GM20431 (cell line): ENCODE results near the gene MBD5.

Source experiments
- in situ Hi-C: fragments of 300-500 bp; cut with MseI, MboI; formaldehyde crosslinking; loops from one replicate; pipeline ENCODE4 v1.15.0; 2020; ENCODE audit warnings: low sequenced_read_pairs; ENCODE audit not compliant: unreplicated experiment

MBD5 gene

DNA sequence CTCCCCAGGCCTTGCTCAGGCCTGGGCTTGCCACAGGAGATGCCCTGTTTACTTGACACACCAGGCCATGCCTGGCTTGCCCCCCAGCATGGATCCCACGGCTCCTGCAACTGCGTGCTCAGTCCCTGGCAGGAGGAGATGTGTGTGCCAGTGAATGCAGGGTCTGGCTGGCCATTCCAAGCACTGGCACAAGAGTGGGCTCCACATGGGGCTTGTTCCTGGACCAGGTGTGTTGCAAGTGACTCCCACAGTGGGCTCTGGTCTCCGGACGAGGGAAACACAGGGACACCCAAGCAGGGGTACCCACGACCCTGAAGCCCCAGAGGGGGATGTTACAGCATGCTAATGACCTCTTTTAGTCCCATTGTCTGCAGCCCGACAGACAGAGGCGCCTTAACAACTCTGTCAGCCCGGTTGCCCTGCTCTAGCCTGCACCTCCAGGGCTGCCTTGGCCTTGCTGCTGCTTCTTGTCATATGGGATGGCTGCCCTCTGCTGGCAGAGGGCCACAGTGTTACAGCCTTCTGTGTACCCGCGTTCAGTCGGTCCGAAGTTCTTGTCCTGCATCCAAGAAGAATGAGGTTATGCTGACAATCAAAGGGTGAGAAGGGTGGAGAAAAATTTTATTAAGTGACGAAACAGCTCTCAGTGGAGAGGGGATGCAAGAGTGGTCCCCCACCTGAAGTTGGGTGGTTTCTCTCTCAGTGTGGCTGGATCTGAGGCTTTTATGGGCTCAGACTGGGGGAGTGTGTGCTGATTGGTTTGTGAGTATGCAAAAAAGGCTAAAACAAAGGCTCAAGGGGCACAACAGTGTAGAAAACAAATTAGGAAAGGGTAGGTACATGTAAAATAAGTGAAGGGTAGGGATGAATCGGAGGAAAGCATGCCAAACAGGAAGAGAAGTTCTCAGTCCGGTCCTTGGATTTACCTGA, 180.4 kb downstream of the MBD5 start:
- in situ Hi-C loops: no loop called here

DNA sequence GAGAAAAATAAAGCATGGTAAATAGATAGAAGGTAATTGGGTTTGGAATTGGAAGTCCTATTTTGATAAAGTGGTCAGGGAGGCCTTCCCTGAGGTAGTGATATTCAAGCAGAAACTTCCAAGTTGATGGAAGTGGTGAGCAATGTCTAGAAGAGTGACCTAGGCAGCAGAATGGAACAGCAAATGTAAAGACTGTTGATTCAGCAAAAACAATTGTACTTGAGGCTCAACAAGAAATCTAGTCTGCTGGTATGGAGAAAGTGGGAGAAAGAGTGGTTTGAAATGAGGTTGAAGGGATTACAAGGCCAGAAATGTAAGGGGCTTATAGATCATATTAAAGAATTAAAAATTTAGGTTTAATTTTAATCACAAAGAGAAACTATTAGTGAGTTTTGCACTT, 181.3 kb downstream of the MBD5 start:
- in situ Hi-C loops: no loop called here

DNA sequence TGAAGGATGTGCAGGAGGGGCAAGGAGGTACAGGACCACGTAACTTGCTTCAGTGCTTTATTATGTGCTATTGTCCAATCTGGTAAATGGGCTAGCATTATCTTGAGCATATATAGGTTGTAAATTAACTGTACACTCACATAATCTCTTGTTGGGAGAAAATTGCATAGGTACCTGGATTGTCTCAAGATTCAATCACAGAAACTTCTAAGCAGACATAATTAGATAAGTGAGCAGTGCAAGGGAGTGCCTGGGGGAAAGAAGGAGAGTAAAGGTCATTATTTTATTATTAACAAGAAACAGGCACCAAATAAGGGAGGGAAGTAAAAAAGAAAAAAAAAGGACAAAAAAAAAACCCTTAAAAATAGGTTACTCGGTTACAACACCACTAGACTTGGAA, 186.2 kb downstream of the MBD5 start:
- in situ Hi-C loops: no loop called here

DNA sequence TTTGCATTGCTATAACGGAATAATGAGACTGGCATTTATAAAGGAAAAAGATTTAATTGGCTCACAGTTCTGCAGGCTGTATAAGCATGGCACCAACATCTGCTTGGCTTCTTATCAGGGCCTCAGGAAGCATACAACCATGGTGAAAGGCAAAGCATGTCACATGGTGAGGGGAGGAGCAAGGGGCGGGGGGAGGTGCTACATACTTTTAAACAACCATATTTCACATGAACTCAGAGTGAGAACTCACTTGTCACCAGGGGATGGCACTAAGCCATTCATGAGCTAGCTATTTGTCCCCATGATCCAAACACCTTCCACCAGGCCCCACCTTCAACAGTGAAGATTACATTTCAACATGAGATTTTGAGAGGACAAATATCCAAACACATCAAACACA, 188.7 kb downstream of the MBD5 start:
- in situ Hi-C loops: no loop called here

DNA sequence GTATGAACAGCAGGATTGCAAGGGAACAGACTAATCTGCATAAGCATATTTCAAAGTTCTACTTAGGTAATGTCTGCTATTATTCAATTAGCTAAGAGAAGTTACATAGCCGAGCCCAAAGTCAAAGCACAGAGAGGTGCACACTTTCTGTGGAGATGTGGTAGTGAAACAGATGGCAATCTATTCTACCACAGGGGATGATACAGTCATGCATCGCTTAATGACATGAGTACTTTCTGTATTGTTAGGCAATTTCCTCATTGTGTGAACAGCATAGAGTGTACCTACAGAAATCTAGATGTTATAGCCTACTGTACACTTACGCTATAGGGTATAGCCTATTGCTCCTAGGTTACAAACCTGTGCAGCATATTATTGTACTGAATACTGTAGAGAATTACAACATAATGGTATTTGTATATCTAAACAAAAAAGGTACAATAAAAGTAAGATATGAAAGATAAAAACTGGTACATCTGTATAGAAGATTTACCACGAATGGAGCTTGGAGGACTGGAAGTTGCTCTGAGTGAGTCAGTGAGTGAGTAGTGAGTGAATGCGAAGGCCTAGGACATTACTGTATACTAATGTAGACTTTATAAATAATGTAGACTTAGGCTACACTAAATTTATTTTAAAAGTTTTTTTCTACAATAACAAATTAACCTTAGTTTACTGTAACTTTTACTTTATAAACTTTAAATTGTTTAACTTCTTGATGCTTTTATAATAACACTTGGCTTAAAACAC, 197.6 kb downstream of the MBD5 start:
- in situ Hi-C loops: no loop called here

DNA sequence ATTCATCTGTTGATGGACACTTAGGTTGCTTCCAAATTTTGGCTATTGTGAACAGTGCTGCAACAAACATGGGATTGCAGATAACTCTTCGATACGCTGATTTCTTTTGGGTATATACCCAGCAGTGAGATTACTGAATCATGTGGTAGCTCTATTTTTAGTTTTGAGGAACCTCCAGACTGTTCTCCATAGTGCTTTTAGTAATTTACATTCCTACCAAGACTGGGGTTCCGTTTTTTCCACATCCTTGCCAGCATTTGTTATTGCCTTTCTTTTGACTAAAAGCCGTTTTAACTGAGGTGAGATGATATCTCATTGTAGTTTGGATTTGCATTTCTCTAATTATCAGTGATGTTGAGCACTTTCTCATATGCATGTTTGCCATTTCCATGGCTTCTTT, 200.3 kb downstream of the MBD5 start:
- in situ Hi-C loops: no loop called here

DNA sequence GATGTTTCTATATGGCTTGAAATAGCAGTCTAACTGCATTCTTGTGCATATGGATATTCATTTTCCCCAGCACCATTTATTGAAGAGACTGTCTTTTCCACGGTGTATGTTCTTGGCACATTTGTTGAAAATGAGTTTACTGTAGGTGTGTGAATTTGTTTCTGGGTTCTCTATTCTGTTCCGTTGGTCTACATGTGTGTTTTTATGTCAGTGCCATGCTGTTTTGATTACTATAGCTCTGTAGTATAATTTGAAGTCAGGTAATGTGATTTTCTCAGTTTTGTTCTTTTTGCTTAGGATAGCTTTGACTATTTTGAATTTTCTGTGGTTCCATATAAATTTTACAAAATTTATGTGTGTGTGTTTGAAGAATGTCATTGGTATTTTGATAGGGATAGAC, 201.0 kb downstream of the MBD5 start:
- in situ Hi-C loops: no loop called here

DNA sequence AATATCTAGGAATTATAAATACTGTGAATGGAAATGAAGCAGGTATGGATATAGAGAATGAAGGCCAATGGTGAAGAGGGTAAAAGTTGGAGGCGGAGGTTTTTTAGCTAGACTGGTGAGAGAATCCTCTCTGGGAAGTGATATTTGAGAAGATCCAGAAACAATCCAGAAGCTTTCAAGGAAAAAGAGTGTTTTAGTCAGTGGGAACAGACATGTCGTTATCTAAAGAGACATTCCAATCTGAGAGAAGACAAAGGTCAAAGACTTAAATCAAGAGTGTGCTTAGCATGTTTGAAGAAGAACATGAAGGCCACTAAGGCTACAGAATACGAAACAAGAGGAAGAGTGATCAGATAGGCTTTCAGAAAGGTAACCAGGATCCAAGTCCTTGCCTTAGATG, 211.0 kb downstream of the MBD5 start:
- in situ Hi-C loops: no loop called here

DNA sequence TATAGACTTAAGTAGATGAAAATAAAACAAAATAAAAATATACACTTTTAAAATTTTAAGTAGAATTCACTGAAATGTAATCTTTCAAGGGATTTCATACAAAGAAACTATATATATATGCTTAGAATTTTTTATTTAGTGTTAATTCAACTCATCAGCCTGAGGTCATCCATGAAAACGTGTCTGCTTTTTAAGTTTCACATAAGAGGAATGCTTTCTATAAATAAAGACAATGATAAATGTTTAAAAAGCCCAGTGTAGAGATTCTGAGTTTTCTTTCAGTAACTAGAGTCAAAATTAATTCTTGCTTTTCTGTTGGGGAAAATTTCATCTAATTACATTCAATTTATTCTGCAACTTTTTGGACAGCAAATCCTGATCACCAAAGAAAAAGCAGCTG, 213.3 kb downstream of the MBD5 start:
- in situ Hi-C loops: no loop called here

DNA sequence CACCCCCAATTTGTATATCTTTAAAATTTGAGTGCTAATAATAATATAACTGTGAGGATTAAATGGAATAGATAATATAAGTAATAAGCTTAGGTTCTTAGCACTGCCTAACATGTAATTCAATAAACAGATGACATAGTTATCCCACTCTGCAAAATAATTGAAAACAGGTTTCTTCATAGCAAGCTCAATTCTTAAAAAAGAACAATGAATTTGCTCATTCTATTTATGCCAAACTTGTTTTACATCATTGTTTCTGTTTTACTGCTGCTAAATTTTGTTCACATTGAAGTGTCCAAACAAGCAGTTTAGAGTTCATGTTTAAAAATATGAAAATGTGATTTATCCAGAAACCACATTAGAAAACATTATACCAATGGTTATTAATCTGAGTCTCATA, 217.0 kb downstream of the MBD5 start:
- in situ Hi-C loops: no loop called here

DNA sequence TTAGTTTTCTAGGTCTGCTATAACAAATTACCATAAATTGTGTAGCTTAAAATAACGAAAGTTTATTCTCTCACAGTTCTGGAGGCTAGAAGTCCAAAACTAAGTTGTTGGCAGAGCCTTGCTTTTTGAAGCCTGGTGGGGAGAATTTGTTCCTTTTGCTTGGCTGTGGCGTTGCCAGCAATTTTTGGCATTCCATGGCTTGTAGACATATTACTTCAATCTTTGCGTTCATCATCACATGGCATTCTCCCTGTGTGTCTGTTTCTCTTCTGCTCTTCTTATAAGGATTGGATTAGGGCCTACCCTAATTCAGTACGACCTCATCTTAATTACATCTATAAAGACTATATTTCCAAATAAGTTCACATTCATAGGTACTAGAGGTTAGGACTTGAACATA, 217.7 kb downstream of the MBD5 start:
- in situ Hi-C loops: no loop called here

DNA sequence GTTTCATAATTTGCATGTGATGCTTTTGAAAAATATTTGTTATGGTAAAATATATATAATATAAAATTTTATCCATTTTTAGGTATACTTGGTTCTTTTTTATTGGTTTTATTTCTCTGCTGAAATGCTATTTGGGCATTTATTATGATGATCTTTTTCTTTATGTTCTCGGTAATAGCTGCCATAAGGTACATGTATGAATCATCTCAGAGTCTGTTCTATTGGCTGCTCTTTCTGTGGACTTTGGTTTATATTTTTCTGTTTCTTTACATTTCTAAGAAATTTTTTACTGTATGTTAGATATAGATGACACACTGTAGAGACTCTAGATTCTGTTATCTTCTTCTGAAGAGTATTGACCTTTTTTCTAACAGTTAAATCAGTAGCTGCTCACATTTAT, 219.9 kb downstream of the MBD5 start:
- in situ Hi-C loops: no loop called here

DNA sequence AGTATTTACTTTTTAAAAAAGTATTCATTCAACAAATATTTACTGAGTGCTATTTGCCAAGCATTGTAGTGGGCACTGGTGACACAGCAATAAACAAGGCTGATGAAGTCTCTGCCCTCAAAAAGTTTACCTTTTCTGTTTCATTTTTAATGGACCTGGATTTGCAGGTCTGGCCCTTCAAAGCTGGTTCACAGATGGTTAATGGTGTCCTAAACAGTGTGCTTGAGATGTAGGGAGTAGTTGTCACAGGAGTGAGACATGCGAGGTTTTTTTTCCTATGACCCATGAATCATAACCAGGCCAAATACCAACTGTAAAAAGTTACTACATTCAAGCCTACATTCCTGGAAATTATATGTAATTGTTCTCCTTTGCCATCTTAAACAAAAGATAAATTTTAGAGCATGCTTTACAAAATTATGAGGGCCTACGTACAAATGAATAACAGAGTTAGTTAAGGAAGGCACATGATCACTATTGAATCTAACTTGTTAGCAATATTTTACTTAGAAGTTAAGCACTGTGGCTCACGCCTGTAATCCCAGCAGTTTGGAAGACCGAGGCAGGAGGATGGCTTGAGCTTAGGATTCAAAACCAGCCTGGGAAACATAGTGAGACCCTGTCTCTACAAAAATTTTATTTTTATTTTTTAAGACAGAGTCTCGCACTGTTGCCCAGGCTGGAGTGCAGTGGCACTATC, 223.9 kb downstream of the MBD5 start:
- in situ Hi-C loops: no loop called here

DNA sequence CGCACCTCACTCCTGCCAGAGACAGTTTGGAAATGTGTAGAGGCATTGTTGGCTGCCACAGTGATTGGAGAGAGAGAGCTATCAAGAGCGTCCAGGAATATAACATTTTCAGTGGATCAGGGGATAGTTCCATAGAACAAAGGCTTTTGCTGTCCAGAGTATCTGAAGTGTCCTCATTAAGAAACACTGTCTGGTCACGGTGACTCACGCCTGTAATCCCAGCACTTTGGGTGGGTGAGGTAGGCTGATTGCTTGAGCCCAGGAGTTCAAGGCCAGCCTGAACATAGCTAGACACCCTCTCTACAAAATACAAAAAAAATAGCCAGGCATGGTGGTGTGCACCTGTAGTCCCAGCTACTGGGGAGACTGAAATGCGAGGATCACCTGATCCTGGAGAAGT, 231.1 kb downstream of the MBD5 start:
- in situ Hi-C loops: no loop called here

DNA sequence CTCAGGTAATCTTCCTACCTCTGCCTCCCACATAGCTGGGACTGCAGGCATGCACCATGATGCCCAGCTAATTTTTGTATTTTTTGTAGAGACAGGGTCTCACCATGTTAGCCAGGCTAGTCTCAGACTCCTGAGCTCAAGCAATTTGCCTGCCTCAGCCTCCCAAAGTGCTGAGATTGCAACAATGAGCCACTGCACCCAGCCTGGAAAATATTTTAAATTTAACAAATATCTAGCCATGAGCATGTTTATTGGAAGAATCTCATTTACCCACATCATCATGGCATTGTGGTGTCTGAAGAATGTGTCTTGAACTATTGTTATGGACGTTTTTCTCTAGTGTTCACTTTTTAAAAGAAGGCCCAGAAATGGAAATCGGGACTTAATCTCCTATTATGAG, 231.8 kb downstream of the MBD5 start:
- in situ Hi-C loops: no loop called here

DNA sequence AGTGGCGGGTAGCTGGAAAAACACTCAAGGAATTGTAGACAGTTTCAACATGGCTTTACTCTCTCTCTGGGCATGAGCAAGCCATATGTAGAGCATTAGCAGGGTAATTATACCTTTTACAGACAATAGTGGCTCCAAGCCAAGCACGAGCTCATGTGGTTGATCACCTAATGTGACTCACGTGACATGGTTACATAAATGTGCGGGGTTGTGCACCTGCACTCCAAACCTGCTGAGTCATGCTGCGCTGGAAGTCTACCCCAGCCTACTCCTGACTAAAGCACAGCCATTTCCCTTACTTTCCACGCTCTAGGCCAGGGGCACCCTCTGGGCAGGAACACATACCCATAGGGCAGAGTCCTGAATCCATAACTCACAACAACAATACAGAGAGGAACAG, 232.8 kb downstream of the MBD5 start:
- in situ Hi-C loops: no loop called here

DNA sequence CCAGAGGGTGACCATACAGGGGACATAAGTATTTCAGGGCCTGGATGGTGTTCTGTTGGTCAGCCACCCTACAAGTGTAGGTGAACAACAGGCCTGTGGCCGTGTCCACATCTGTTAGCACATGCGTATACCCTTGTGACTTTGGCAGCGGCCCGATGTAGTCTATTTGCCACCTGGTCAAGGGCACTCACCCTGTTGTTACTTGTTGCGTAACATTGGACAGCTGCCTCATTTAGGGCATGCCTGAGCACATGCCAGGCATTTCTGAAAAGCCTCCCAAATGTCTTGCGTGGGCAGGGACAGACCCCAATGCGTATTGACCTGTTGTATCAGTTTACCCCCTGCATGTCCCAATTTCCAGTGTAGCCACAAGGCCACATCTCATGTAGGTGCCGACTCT, 235.0 kb downstream of the MBD5 start:
- in situ Hi-C loops: no loop called here

DNA sequence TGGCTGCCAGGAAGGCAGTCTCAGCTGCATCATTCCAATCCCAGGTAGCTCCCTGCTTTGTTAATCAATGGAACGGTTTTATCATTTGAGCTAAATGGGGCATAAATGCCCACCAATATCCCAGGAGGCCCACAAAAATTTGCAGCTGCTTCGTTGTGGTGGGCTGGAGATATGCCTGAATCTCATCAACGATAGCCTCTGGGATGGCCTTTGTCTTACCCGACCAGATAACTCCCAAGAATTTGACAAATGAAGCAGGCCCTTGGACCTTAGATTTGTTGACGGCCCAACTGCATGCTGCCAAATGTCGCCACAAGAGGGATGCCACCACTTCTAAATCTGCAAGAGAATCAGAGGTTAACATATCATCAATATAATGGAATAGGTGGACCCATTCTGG, 236.4 kb downstream of the MBD5 start:
- in situ Hi-C loops: no loop called here

DNA sequence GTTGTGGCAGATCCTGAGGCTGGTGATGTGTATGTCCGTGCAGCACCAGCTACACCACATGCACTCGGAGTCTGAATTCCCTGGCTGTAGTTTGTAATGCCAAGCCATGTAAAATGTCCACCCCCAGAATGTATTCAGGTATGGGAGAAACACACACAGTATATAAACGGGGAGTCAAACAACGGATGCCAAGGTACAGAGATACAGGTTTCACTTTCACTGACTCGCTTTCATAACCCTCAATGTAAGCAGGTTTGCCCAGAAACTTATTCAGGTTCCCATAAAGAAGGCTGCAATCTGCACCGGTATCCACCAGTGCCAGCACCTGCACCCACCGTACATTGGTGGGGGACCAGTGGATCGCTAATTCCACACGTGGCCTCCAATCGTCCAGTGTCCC, 237.2 kb downstream of the MBD5 start:
- in situ Hi-C loops: no loop called here

DNA sequence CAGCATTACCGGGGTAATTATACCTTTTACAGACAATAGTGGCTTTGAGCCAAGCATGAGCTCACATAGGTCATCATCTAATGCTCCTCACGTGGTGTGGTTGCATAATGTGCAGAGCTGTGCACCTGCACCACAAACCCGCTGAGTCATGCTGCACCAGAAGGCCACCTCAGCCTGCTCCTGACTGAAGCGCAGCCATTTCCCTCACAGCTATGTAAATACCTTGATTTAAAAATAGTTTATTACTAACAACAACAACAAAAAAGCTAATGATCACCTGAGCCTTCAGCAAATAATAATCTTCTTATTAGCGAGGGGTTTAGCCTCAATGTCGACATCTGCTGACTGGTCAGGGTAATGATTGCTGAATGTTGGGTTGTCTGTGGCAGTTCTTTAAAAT, 238.8 kb downstream of the MBD5 start:
- in situ Hi-C loops: no loop called here

DNA sequence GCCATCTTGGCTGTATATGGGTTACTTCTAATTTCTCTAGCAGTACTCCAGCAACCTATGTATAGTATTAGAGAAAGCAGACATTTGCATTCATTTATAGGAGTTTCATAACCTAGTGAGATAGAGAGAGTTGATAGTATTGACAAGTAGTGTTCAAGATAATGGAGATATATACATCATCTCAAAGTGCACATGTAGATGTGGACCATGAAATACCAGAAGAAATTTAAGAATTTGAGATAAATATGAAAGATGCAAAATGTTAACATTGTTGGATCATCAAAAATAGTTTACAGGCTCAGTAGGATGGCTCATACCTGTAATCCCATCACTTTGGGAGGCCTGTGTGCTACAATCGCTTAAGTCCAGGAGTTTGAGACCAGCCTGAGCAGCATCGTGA, 243.0 kb downstream of the MBD5 start:
- in situ Hi-C loops: no loop called here
